ENCODE data around the gene LHFPL3. TPM values are rescaled to one million over a fixed set of nuclear protein-coding genes. Genes with fewer than 3 reads are reported as not detected.

Gene LHFPL3
- total RNA-seq, 1 donor from 2014 or later = 0.30 TPM

- Histone ChIP-seq H3K79me2 (ENCODE audit: low read depth) (no peaks in the 10 kb centered on the region), H3K4me1 (no peaks in the 10 kb centered on the region), H3K9me3 (ENCODE audit: low read depth) (peaks cover 4% of the 10 kb centered on the region), H3K4me3 (no peak overlapping the region), H3K4me2 (no peak overlapping the region), H2AFZ (replicated peaks) (no peak overlapping the region), H3F3A (ENCODE audit: low read depth) (no peaks in the 10 kb centered on the region), H3K36me3 (no peaks in the 10 kb centered on the region), H3K27me3 (no peaks in the 10 kb centered on the region), H3K27ac (no peak overlapping the region), H4K20me1 (ENCODE audit: low read depth) (no peaks in the 10 kb centered on the region), H3K9ac (no peak overlapping the region)
- no peak for DNase-seq (ENCODE audit: low spot score)
- Mint-ChIP-seq H3K4me1 (no peaks in the 10 kb centered on the region), H3K4me3 (no peak overlapping the region), H3K27me3 (ENCODE audit: insufficient read depth, low read depth) (peaks cover 2% of the 10 kb centered on the region), H3K36me3 (no peaks in the 10 kb centered on the region), H3K27ac (no peak overlapping the region), H3K9me3 (no peaks in the 10 kb centered on the region)
- TF ChIP-seq CTCF (IDR thresholded peaks at IDR 0.05) (no peak), EZH2 (IDR thresholded peaks at IDR 0.05) (no peak), EZH2phosphoT487 (IDR thresholded peaks at IDR 0.05) (no peak)
Observed at GRCh38 chr7:104530251-104530650, 201.8 kb downstream of the LHFPL3 start.

GRCh38 chr7:104534149-104534548, 205.7 kb downstream of the LHFPL3 start:
- TF ChIP-seq EZH2 (IDR thresholded peaks at IDR 0.05) (no peak), EZH2phosphoT487 (IDR thresholded peaks at IDR 0.05) (no peak), CTCF (IDR thresholded peaks at IDR 0.05) (no peak)
- Histone ChIP-seq H3K4me2 (no peak overlapping the region), H3K27ac (no peak overlapping the region), H2AFZ (replicated peaks) (no peak overlapping the region), H3K9ac (no peak overlapping the region), H3K27me3 (no peaks in the 10 kb centered on the region), H3K9me3 (ENCODE audit: low read depth) (peaks cover 7% of the 10 kb centered on the region), H3K36me3 (no peaks in the 10 kb centered on the region), H3K79me2 (ENCODE audit: low read depth) (no peaks in the 10 kb centered on the region), H4K20me1 (ENCODE audit: low read depth) (no peaks in the 10 kb centered on the region), H3K4me1 (no peaks in the 10 kb centered on the region), H3K4me3 (no peak overlapping the region), H3F3A (ENCODE audit: low read depth) (no peaks in the 10 kb centered on the region)
- no peaks in the 10 kb centered on the region for H3K36me3 Mint-ChIP-seq
- H3K27ac Mint-ChIP-seq = no peak overlapping the region
- no peaks in the 10 kb centered on the region for H3K9me3 Mint-ChIP-seq
- no peaks in the 10 kb centered on the region for H3K4me1 Mint-ChIP-seq
- H3K27me3 Mint-ChIP-seq (ENCODE audit: insufficient read depth, low read depth) = peaks cover 7% of the 10 kb centered on the region
- H3K4me3 Mint-ChIP-seq = no peak overlapping the region
- no peak for DNase-seq (ENCODE audit: low spot score)

GRCh38 chr7:104535841-104536240, 207.4 kb downstream of the LHFPL3 start:
- TF ChIP-seq EZH2 (IDR thresholded peaks at IDR 0.05) (no peak), CTCF (IDR thresholded peaks at IDR 0.05) (no peak)
- Histone ChIP-seq H3K4me1 (no peaks in the 10 kb centered on the region), H3K4me3 (no peak overlapping the region), H3K36me3 (no peaks in the 10 kb centered on the region), H3K79me2 (ENCODE audit: low read depth) (no peaks in the 10 kb centered on the region), H3K27ac (no peak overlapping the region), H3K4me2 (no peak overlapping the region), H3F3A (ENCODE audit: low read depth) (no peaks in the 10 kb centered on the region), H3K9ac (no peak overlapping the region), H4K20me1 (ENCODE audit: low read depth) (no peaks in the 10 kb centered on the region), H3K27me3 (no peaks in the 10 kb centered on the region), H3K9me3 (ENCODE audit: low read depth) (peaks cover 7% of the 10 kb centered on the region), H2AFZ (replicated peaks) (no peak overlapping the region)
- Mint-ChIP-seq H3K9me3 (no peaks in the 10 kb centered on the region), H3K27me3 (ENCODE audit: insufficient read depth, low read depth) (peaks cover 7% of the 10 kb centered on the region), H3K36me3 (no peaks in the 10 kb centered on the region), H3K27ac (no peak overlapping the region), H3K4me1 (no peaks in the 10 kb centered on the region), H3K4me3 (no peak overlapping the region)
- no peak for DNase-seq (ENCODE audit: low spot score)
